Measurements from ENCODE around the gene TGM3.

The TGM3 gene

GRCh38 chr20:2314759-2315439 lies 19.1 kb downstream of the TGM3 start:
- no peak overlapping the region for H3K27ac ChIP-seq (ENCODE audit: low read length, poor library complexity, severe bottlenecking)
- H4K91ac ChIP-seq (ENCODE audit: low read length), result no peak overlapping the region
- no peak overlapping the region for H2BK12ac ChIP-seq (ENCODE audit: low read length in 2 of 2)
- H4K8ac ChIP-seq (ENCODE audit: low read length), result no peak overlapping the region
- no peak overlapping the region for H3K23ac ChIP-seq (ENCODE audit: low read length in 2 of 2)
- no peaks in the 10 kb centered on the region for H3K36me3 ChIP-seq (ENCODE audit: control insufficient read depth in 1 of 2, insufficient read depth in 2 of 2, low read depth in 1 of 2, low read length in 2 of 2)
- no peak overlapping the region for H2BK5ac ChIP-seq (ENCODE audit: low read depth, low read length, poor library complexity, severe bottlenecking)
- H3K4me3 ChIP-seq (ENCODE audit: insufficient read depth in 1 of 2, low read depth in 1 of 2, low read length in 2 of 2), result peak overlapping the region in 1 of 2 experiments; percentile 32
- H3K27me3 ChIP-seq (ENCODE audit: control insufficient read depth in 1 of 2, insufficient read depth in 1 of 2, low read length in 2 of 2), result peaks cover 0 to 5% of the 10 kb centered on the region in 2 experiments
- 27% methylated on average over 8 of the region's 8 CpGs for WGBS
- no peak overlapping the region for H2AFZ ChIP-seq (ENCODE audit: low read depth, low read length)
- H3K9ac ChIP-seq (ENCODE audit: low read length), result peak overlapping the region; percentile 92
- H2AK5ac ChIP-seq (ENCODE audit: low read length, severe bottlenecking), result no peak overlapping the region
- no peaks in the 10 kb centered on the region for H3K4me1 ChIP-seq (ENCODE audit: control insufficient read depth, insufficient read depth, low read depth, low read length)
- no peak overlapping the region for H3K18ac ChIP-seq (ENCODE audit: low read depth in 1 of 2, low read length in 2 of 2)
- H3K79me1 ChIP-seq (replicated peaks; ENCODE audit: low read length, poor library complexity, severe bottlenecking), result no peaks in the 10 kb centered on the region
- no peak overlapping the region for H3K14ac ChIP-seq (ENCODE audit: low read length in 2 of 2)
- H3K4me2 ChIP-seq (ENCODE audit: low read length, poor library complexity, severe bottlenecking), result no peak overlapping the region
- H3K9me3 ChIP-seq (ENCODE audit: control insufficient read depth, low read length), result peaks cover 3% of the 10 kb centered on the region
- no peak overlapping the region for H2BK120ac ChIP-seq (ENCODE audit: low read depth, low read length)
- no peak overlapping the region for H3K4ac ChIP-seq (ENCODE audit: low read depth in 1 of 2, low read length in 2 of 2)
- H2BK15ac ChIP-seq (ENCODE audit: low read depth, poor library complexity, severe bottlenecking), result no peak overlapping the region
- peak; percentile 58 for DNase-seq

- H2AK5ac ChIP-seq (ENCODE audit: low read length, severe bottlenecking), result no peak overlapping the region
- H2BK120ac ChIP-seq (ENCODE audit: low read depth, low read length), result no peak overlapping the region
Observed at GRCh38 chr20:2315440-2315778, 19.6 kb downstream of the TGM3 start.

GRCh38 chr20:2316847-2317495 lies 21.2 kb downstream of the TGM3 start:
- H4K8ac ChIP-seq (ENCODE audit: low read length), result no peak overlapping the region

More at GRCh38 chr20:2315440-2315778, 19.6 kb downstream of the TGM3 start:
- H3K4me3 ChIP-seq (ENCODE audit: insufficient read depth in 1 of 2, low read depth in 1 of 2, low read length in 2 of 2), result peak overlapping the region in 1 of 2 experiments; percentile 32
- H3K4me1 ChIP-seq (ENCODE audit: control insufficient read depth, insufficient read depth, low read depth, low read length), result no peaks in the 10 kb centered on the region
- H4K91ac ChIP-seq (ENCODE audit: low read length), result no peak overlapping the region
- H3K79me1 ChIP-seq (replicated peaks; ENCODE audit: low read length, poor library complexity, severe bottlenecking), result no peaks in the 10 kb centered on the region
- no peak overlapping the region for H3K18ac ChIP-seq (ENCODE audit: low read depth in 1 of 2, low read length in 2 of 2)
- no peak overlapping the region for H3K23ac ChIP-seq (ENCODE audit: low read length in 2 of 2)
- peaks cover 0 to 10% of the 10 kb centered on the region in 2 experiments for H3K27me3 ChIP-seq (ENCODE audit: control insufficient read depth in 1 of 2, insufficient read depth in 1 of 2, low read length in 2 of 2)
- H3K4ac ChIP-seq (ENCODE audit: low read depth in 1 of 2, low read length in 2 of 2), result no peak overlapping the region
- H3K36me3 ChIP-seq (ENCODE audit: control insufficient read depth in 1 of 2, insufficient read depth in 2 of 2, low read depth in 1 of 2, low read length in 2 of 2), result no peaks in the 10 kb centered on the region
- peaks cover 3% of the 10 kb centered on the region for H3K9me3 ChIP-seq (ENCODE audit: control insufficient read depth, low read length)
- H2BK5ac ChIP-seq (ENCODE audit: low read depth, low read length, poor library complexity, severe bottlenecking), result no peak overlapping the region
- H4K8ac ChIP-seq (ENCODE audit: low read length), result no peak overlapping the region
- H2BK15ac ChIP-seq (ENCODE audit: low read depth, poor library complexity, severe bottlenecking), result no peak overlapping the region
- DNase-seq, result no peak
- peak overlapping the region; percentile 50 for H3K9ac ChIP-seq (ENCODE audit: low read length)
- H2BK12ac ChIP-seq (ENCODE audit: low read length in 2 of 2), result peak overlapping the region in 1 of 2 experiments; percentile 15
- H3K4me2 ChIP-seq (ENCODE audit: low read length, poor library complexity, severe bottlenecking), result no peak overlapping the region
- H3K27ac ChIP-seq (ENCODE audit: low read length, poor library complexity, severe bottlenecking), result no peak overlapping the region
- WGBS, result no CpG with 5 or more reads among the region's 1 CpG
- no peak overlapping the region for H3K14ac ChIP-seq (ENCODE audit: low read length in 2 of 2)
- H2AFZ ChIP-seq (ENCODE audit: low read depth, low read length), result no peak overlapping the region

GRCh38 chr20:2320813-2321658 lies 25.2 kb downstream of the TGM3 start:
- Histone ChIP-seq H3K9me3 (ENCODE audit: control insufficient read depth, low read length) (peaks cover 3% of the 10 kb centered on the region), H3K4ac (ENCODE audit: low read depth in 1 of 2, low read length in 2 of 2) (no peak overlapping the region), H2BK120ac (ENCODE audit: low read depth, low read length) (no peak overlapping the region), H2AFZ (ENCODE audit: low read depth, low read length) (no peak overlapping the region), H4K8ac (ENCODE audit: low read length) (no peak overlapping the region), H3K4me2 (ENCODE audit: low read length, poor library complexity, severe bottlenecking) (no peak overlapping the region), H2BK12ac (ENCODE audit: low read length in 2 of 2) (no peak overlapping the region), H3K27ac (ENCODE audit: low read length, poor library complexity, severe bottlenecking) (no peak overlapping the region), H4K91ac (ENCODE audit: low read length) (no peak overlapping the region), H3K27me3 (ENCODE audit: control insufficient read depth in 1 of 2, insufficient read depth in 1 of 2, low read length in 2 of 2) (peaks cover 8 to 17% of the 10 kb centered on the region in 2 experiments), H3K36me3 (ENCODE audit: control insufficient read depth in 1 of 2, insufficient read depth in 2 of 2, low read depth in 1 of 2, low read length in 2 of 2) (no peaks in the 10 kb centered on the region), H2BK5ac (ENCODE audit: low read depth, low read length, poor library complexity, severe bottlenecking) (no peak overlapping the region), H3K4me1 (ENCODE audit: control insufficient read depth, insufficient read depth, low read depth, low read length) (no peaks in the 10 kb centered on the region), H2BK15ac (ENCODE audit: low read depth, poor library complexity, severe bottlenecking) (no peak overlapping the region), H3K9ac (ENCODE audit: low read length) (no peak overlapping the region), H3K18ac (ENCODE audit: low read depth in 1 of 2, low read length in 2 of 2) (no peak overlapping the region), H3K23ac (ENCODE audit: low read length in 2 of 2) (no peak overlapping the region), H3K4me3 (ENCODE audit: insufficient read depth in 1 of 2, low read depth in 1 of 2, low read length in 2 of 2) (no peak overlapping the region), H2AK5ac (ENCODE audit: low read length, severe bottlenecking) (no peak overlapping the region), H3K79me1 (replicated peaks; ENCODE audit: low read length, poor library complexity, severe bottlenecking) (no peaks in the 10 kb centered on the region), H3K14ac (ENCODE audit: low read length in 2 of 2) (no peak overlapping the region)
- WGBS, result 71% methylated on average over 5 of the region's 6 CpGs
- no peak for DNase-seq

More at GRCh38 chr20:2316847-2317495, 21.2 kb downstream of the TGM3 start:
- H3K4ac ChIP-seq (ENCODE audit: low read depth in 1 of 2, low read length in 2 of 2), result no peak overlapping the region
- no peak overlapping the region for H3K9ac ChIP-seq (ENCODE audit: low read length)
- no peak overlapping the region for H3K23ac ChIP-seq (ENCODE audit: low read length in 2 of 2)
- H3K18ac ChIP-seq (ENCODE audit: low read depth in 1 of 2, low read length in 2 of 2), result no peak overlapping the region
- no peak overlapping the region for H2BK5ac ChIP-seq (ENCODE audit: low read depth, low read length, poor library complexity, severe bottlenecking)
- H4K91ac ChIP-seq (ENCODE audit: low read length), result no peak overlapping the region
- H2AFZ ChIP-seq (ENCODE audit: low read depth, low read length), result no peak overlapping the region
- H2BK12ac ChIP-seq (ENCODE audit: low read length in 2 of 2), result no peak overlapping the region
- no peak overlapping the region for H3K4me3 ChIP-seq (ENCODE audit: insufficient read depth in 1 of 2, low read depth in 1 of 2, low read length in 2 of 2)
- no peak overlapping the region for H3K27ac ChIP-seq (ENCODE audit: low read length, poor library complexity, severe bottlenecking)
- H3K9me3 ChIP-seq (ENCODE audit: control insufficient read depth, low read length), result peaks cover 3% of the 10 kb centered on the region
- no peaks in the 10 kb centered on the region for H3K4me1 ChIP-seq (ENCODE audit: control insufficient read depth, insufficient read depth, low read depth, low read length)
- no peak overlapping the region for H2BK15ac ChIP-seq (ENCODE audit: low read depth, poor library complexity, severe bottlenecking)
- no peaks in the 10 kb centered on the region for H3K79me1 ChIP-seq (replicated peaks; ENCODE audit: low read length, poor library complexity, severe bottlenecking)
- 93% methylated on average over 14 of the region's 14 CpGs for WGBS
- H3K14ac ChIP-seq (ENCODE audit: low read length in 2 of 2), result no peak overlapping the region
- no peak overlapping the region for H2AK5ac ChIP-seq (ENCODE audit: low read length, severe bottlenecking)
- H3K4me2 ChIP-seq (ENCODE audit: low read length, poor library complexity, severe bottlenecking), result no peak overlapping the region
- no peak for DNase-seq
- H2BK120ac ChIP-seq (ENCODE audit: low read depth, low read length), result no peak overlapping the region
- no peaks in the 10 kb centered on the region for H3K36me3 ChIP-seq (ENCODE audit: control insufficient read depth in 1 of 2, insufficient read depth in 2 of 2, low read depth in 1 of 2, low read length in 2 of 2)
- peaks cover 0 to 16% of the 10 kb centered on the region in 2 experiments for H3K27me3 ChIP-seq (ENCODE audit: control insufficient read depth in 1 of 2, insufficient read depth in 1 of 2, low read length in 2 of 2)

All from mesenchymal stem cell (in vitro differentiated cells and primary cell).